ENCODE measurements around the gene CTRB1.
"Not testable (repeated sequence)": the region's sequence is repeated elsewhere in the genome, so short reads cannot be mapped to it uniquely, and the experiment has no call there.

CTRB1 gene

GRCh38 chr16:75207831-75208230 lies 11.0 kb upstream of the CTRB1 start:
- no peak overlapping the region for H3K4me3 Mint-ChIP-seq
- H3K27me3 Mint-ChIP-seq = peaks cover 83% of the 10 kb centered on the region
- H3K27ac Mint-ChIP-seq = no peak overlapping the region
- H3K4me1 Mint-ChIP-seq (ENCODE audit: low read depth) = no peaks in the 10 kb centered on the region
- H3K36me3 Mint-ChIP-seq (ENCODE audit: low read depth) = no peaks in the 10 kb centered on the region
- H3K9me3 Mint-ChIP-seq = no peaks in the 10 kb centered on the region
- intact Hi-C loops (cut with micrococcal nuclease) = loop anchor here (2.0 kb wide), 1 partner anchor 19 kb away; no protein-coding TSS in a partner anchor

- no peaks in the 10 kb centered on the region for H3K9me3 Mint-ChIP-seq
- no peaks in the 10 kb centered on the region for H3K36me3 Mint-ChIP-seq (ENCODE audit: low read depth)
- H3K4me3 Mint-ChIP-seq = no peak overlapping the region
Measured at GRCh38 chr16:75208242-75208825, 10.5 kb upstream of the CTRB1 start.

GRCh38 chr16:75208861-75209505 lies 9.8 kb upstream of the CTRB1 start:
- Mint-ChIP-seq H3K27ac (no peak overlapping the region), H3K4me3 (no peak overlapping the region), H3K4me1 (ENCODE audit: low read depth) (no peaks in the 10 kb centered on the region), H3K36me3 (ENCODE audit: low read depth) (no peaks in the 10 kb centered on the region), H3K9me3 (no peaks in the 10 kb centered on the region), H3K27me3 (peaks cover 82% of the 10 kb centered on the region)
- intact Hi-C loops (cut with micrococcal nuclease) = no loop called here

More at GRCh38 chr16:75208242-75208825, 10.5 kb upstream of the CTRB1 start:
- Mint-ChIP-seq H3K27ac (no peak overlapping the region), H3K27me3 (peaks cover 82% of the 10 kb centered on the region), H3K4me1 (ENCODE audit: low read depth) (no peaks in the 10 kb centered on the region)
- intact Hi-C loops (cut with micrococcal nuclease) = no loop called here

- H3K4me3 Mint-ChIP-seq; intact Hi-C loops (cut with micrococcal nuclease); H3K36me3 Mint-ChIP-seq (ENCODE audit: low read depth); H3K9me3 Mint-ChIP-seq; H3K4me1 Mint-ChIP-seq (ENCODE audit: low read depth); H3K27ac Mint-ChIP-seq: not testable (repeated sequence)
- peaks cover 80% of the 10 kb centered on the region for H3K27me3 Mint-ChIP-seq
Measured at GRCh38 chr16:75209514-75209913, 9.3 kb upstream of the CTRB1 start.

GRCh38 chr16:75209944-75210343 lies 8.8 kb upstream of the CTRB1 start:
- Mint-ChIP-seq H3K27ac (no peak overlapping the region), H3K4me3 (no peak overlapping the region), H3K27me3 (peaks cover 84% of the 10 kb centered on the region), H3K9me3 (no peaks in the 10 kb centered on the region), H3K36me3 (ENCODE audit: low read depth) (no peaks in the 10 kb centered on the region), H3K4me1 (ENCODE audit: low read depth) (no peaks in the 10 kb centered on the region)
- intact Hi-C loops (cut with micrococcal nuclease) = no loop called here

- intact Hi-C loops (cut with micrococcal nuclease); H3K36me3 Mint-ChIP-seq (ENCODE audit: low read depth); H3K4me3 Mint-ChIP-seq; H3K4me1 Mint-ChIP-seq (ENCODE audit: low read depth); H3K27ac Mint-ChIP-seq; H3K9me3 Mint-ChIP-seq: not testable (repeated sequence)
- peaks cover 92% of the 10 kb centered on the region for H3K27me3 Mint-ChIP-seq
Measured at GRCh38 chr16:75211286-75211685, 7.5 kb upstream of the CTRB1 start.

- Mint-ChIP-seq H3K4me1 (ENCODE audit: low read depth) (no peaks in the 10 kb centered on the region), H3K9me3 (no peaks in the 10 kb centered on the region), H3K4me3 (no peak overlapping the region), H3K27ac (no peak overlapping the region), H3K36me3 (ENCODE audit: low read depth) (no peaks in the 10 kb centered on the region), H3K27me3 (peaks cover 89% of the 10 kb centered on the region)
- intact Hi-C loops (cut with micrococcal nuclease) = no loop called here
Measured at GRCh38 chr16:75216127-75216526, 2.7 kb upstream of the CTRB1 start.

GRCh38 chr16:75216576-75216975 lies 2.2 kb upstream of the CTRB1 start:
- intact Hi-C loops (cut with micrococcal nuclease) = no loop called here
- no peak overlapping the region for H3K27ac Mint-ChIP-seq
- peaks cover 90% of the 10 kb centered on the region for H3K27me3 Mint-ChIP-seq
- no peaks in the 10 kb centered on the region for H3K9me3 Mint-ChIP-seq
- H3K4me3 Mint-ChIP-seq = no peak overlapping the region
- no peaks in the 10 kb centered on the region for H3K4me1 Mint-ChIP-seq (ENCODE audit: low read depth)
- H3K36me3 Mint-ChIP-seq (ENCODE audit: low read depth) = no peaks in the 10 kb centered on the region

GRCh38 chr16:75217389-75217851 lies 1.4 kb upstream of the CTRB1 start:
- no peaks in the 10 kb centered on the region for H3K9me3 Mint-ChIP-seq
- no peaks in the 10 kb centered on the region for H3K36me3 Mint-ChIP-seq (ENCODE audit: low read depth)
- intact Hi-C loops (cut with micrococcal nuclease) = no loop called here
- H3K4me1 Mint-ChIP-seq (ENCODE audit: low read depth) = peaks cover 6% of the 10 kb centered on the region
- no peak overlapping the region for H3K4me3 Mint-ChIP-seq
- H3K27ac Mint-ChIP-seq = no peak overlapping the region
- peaks cover 89% of the 10 kb centered on the region for H3K27me3 Mint-ChIP-seq

GRCh38 chr16:75219088-75219487 lies 300 bp downstream of the CTRB1 start:
- Mint-ChIP-seq H3K4me3 (no peak overlapping the region), H3K27ac (no peak overlapping the region), H3K4me1 (ENCODE audit: low read depth) (peaks cover 8% of the 10 kb centered on the region), H3K36me3 (ENCODE audit: low read depth) (no peaks in the 10 kb centered on the region), H3K9me3 (no peaks in the 10 kb centered on the region), H3K27me3 (peaks cover 78% of the 10 kb centered on the region)
- intact Hi-C loops (cut with micrococcal nuclease) = no loop called here

GRCh38 chr16:75219838-75220237 lies 1.1 kb downstream of the CTRB1 start:
- Mint-ChIP-seq H3K4me3 (no peak overlapping the region), H3K27ac (no peak overlapping the region), H3K36me3 (ENCODE audit: low read depth) (no peaks in the 10 kb centered on the region), H3K9me3 (no peaks in the 10 kb centered on the region), H3K4me1 (ENCODE audit: low read depth) (peaks cover 8% of the 10 kb centered on the region), H3K27me3 (peaks cover 80% of the 10 kb centered on the region)
- intact Hi-C loops (cut with micrococcal nuclease) = loop anchor here (2.0 kb wide), 1 partner anchor 15 kb away; no protein-coding TSS in a partner anchor

GRCh38 chr16:75222271-75222783 lies 3.5 kb downstream of the CTRB1 start:
- H3K4me1 Mint-ChIP-seq (ENCODE audit: low read depth) = peaks cover 8% of the 10 kb centered on the region
- no peaks in the 10 kb centered on the region for H3K36me3 Mint-ChIP-seq (ENCODE audit: low read depth)
- no peaks in the 10 kb centered on the region for H3K9me3 Mint-ChIP-seq
- H3K4me3 Mint-ChIP-seq = no peak overlapping the region
- H3K27ac Mint-ChIP-seq = no peak overlapping the region
- intact Hi-C loops (cut with micrococcal nuclease) = no loop called here
- H3K27me3 Mint-ChIP-seq = peaks cover 82% of the 10 kb centered on the region

- H3K27ac Mint-ChIP-seq; H3K4me1 Mint-ChIP-seq (ENCODE audit: low read depth); intact Hi-C loops (cut with micrococcal nuclease); H3K36me3 Mint-ChIP-seq (ENCODE audit: low read depth); H3K4me3 Mint-ChIP-seq; H3K9me3 Mint-ChIP-seq: not testable (repeated sequence)
- H3K27me3 Mint-ChIP-seq = peaks cover 82% of the 10 kb centered on the region
Measured at GRCh38 chr16:75223129-75223528, 4.3 kb downstream of the CTRB1 start.

- Mint-ChIP-seq H3K4me1 (ENCODE audit: low read depth) (peaks cover 8% of the 10 kb centered on the region), H3K9me3 (no peaks in the 10 kb centered on the region), H3K36me3 (ENCODE audit: low read depth) (no peaks in the 10 kb centered on the region), H3K27ac (no peak overlapping the region), H3K27me3 (peaks cover 84% of the 10 kb centered on the region), H3K4me3 (no peak overlapping the region)
- intact Hi-C loops (cut with micrococcal nuclease) = no loop called here
Measured at GRCh38 chr16:75224306-75225082, 5.7 kb downstream of the CTRB1 start.

Measured in dendritic cell treated with granulocyte-macrophage colony-stimulating factor and Interleukin-4, amounts not matched to agents 40 ng/mL and 50 ng/mL, for 4 days (primary cell).